Neural progenitor cell (in vitro differentiated cells): ENCODE measurements around the gene VPS35L.

Experiments
- CTCF ChIP-seq: fragments of 200-600 bp; sonication (generic); IDR thresholded peaks from 2 replicates; pipeline ENCODE4 v1.5.1; 2017; ENCODE audit warnings: antibody characterized with exemption, mild to moderate bottlenecking
- EZH2 ChIP-seq: fragments of 200-600 bp; sonication (generic); IDR thresholded peaks from 2 replicates; pipeline ENCODE4 v1.6.1; 2017; ENCODE audit warnings: antibody characterized with exemption, mild to moderate bottlenecking, moderate library complexity

- TF ChIP-seq CTCF, result no peak
- peak; percentile 43 for TF ChIP-seq EZH2
Observed at GRCh38 chr16:19717741-19718623, 162.5 kb downstream of the VPS35L start, which contains the start of the genes IQCK and KNOP1.
